OCI-LY3 (cell line): ENCODE data around the gene HELZ.

Source experiments
- CTCF ChIP-seq: fragments of 200-600, 300-600 bp; sonication (generic); IDR thresholded peaks from 2 replicates; pipeline ENCODE4 v1.5.1; 2014; ENCODE audit warnings: antibody characterized with exemption, low read length, low read depth
- EZH2phosphoT487 ChIP-seq: fragments of 200-600 bp; shearing (Covaris generic); IDR thresholded peaks from 2 replicates; pipeline ENCODE4 v1.6.1; 2018; ENCODE audit warnings: antibody characterized with exemption, mixed run types, low read depth

GRCh38 chr17:67212714-67213417, 32.1 kb downstream of the HELZ start:
- TF ChIP-seq CTCF: no peak
- TF ChIP-seq EZH2phosphoT487: no peak
